HG02571 (cell line): Measurements from ENCODE around the gene EFCAB6.

Experiments
- ATAC-seq: cut with Tn5 transposase; IDR thresholded peaks from one replicate; pipeline ENCODE4 v1.9.1; 2021; ENCODE audit warnings: mild to moderate bottlenecking, moderate library complexity; ENCODE audit not compliant: unreplicated experiment

The EFCAB6 gene

GRCh38 chr22:43847376-43848289 lies 35.5 kb upstream of the EFCAB6 start:
- ATAC-seq, result no peak

DNA sequence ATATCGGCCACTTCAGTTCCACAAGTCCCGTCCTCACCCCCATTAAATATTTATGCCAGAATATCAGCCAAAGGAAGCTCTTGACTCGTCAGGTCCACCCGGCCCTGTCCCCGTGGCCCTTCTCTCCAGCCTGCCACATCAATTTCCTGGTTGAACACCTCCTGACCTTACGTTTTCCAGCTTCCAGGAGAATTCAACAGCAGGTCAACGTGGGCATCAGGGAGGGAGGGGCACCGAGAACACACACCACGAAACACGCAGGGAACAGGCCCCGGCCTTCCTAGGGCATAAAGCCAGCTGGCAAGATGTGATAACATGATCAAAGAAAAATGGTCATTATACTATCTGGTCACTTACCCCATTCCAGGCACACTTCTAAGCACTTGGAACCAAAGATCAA lies 34.9 kb upstream of the EFCAB6 start:
- no peak for ATAC-seq

- ATAC-seq, result no peak
These were observed 33.9 kb upstream of the EFCAB6 start for GRCh38 chr22:43845981-43846380.

GRCh38 chr22:43844560-43845545 lies 32.7 kb upstream of the EFCAB6 start:
- no peak for ATAC-seq

- ATAC-seq, result no peak
These were observed 31.9 kb upstream of the EFCAB6 start for GRCh38 chr22:43843783-43844530.

- no peak for ATAC-seq
These were observed 29.6 kb upstream of the EFCAB6 start for GRCh38 chr22:43841742-43842141.

GRCh38 chr22:43840851-43841250 lies 28.7 kb upstream of the EFCAB6 start:
- ATAC-seq, result no peak

- ATAC-seq, result no peak
These were observed 28.3 kb upstream of the EFCAB6 start for GRCh38 chr22:43840431-43840830.

DNA sequence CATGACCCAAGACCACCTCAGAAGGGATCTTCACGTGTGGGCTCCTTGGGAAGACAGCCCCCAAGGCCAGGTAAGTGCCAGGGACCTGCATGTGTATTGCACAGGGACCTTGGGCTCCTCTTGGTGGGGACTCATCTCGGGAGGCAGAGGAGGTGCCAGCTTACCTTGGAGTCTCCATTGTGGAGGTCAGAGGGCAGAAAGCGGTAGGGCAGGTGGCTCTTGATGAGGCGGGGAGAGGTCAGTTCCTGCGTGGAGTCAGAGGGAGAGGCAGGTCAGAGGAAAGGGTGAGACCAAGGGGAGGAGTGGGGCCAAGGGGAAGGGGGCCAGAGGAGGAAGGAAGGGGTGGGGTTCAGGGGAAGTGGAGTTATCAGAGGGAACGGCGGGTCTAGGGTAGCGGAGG lies 27.7 kb upstream of the EFCAB6 start:
- no peak for ATAC-seq

GRCh38 chr22:43838571-43839307 lies 26.6 kb upstream of the EFCAB6 start:
- ATAC-seq, result no peak

DNA sequence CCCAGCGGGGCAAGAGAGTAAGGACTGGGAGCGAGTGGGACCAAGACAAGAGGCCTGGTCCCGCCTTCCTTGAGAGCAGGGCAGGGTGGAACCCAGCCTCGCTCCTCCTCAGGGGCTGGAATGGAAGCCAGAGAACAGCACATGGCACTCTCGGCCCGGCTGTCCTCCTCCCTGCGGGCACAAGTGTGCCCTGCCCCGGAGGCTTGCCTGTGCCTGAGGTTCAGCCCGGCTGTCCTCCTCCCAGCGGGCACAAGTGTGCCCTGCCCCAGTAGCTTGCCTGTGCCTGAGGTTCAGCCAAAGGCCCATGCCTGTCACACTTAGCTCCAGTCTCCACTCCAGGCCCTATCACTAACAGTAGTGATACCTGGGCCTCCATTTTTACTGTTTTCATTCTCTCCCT lies 26.1 kb upstream of the EFCAB6 start:
- no peak for ATAC-seq

- no peak for ATAC-seq
These were observed 25.6 kb upstream of the EFCAB6 start for GRCh38 chr22:43837666-43838065.

- ATAC-seq, result no peak
These were observed 23.6 kb upstream of the EFCAB6 start for GRCh38 chr22:43835736-43836135.

- no peak for ATAC-seq
These were observed 23.1 kb upstream of the EFCAB6 start for GRCh38 chr22:43835166-43835565.

- ATAC-seq, result no peak
These were observed 21.5 kb upstream of the EFCAB6 start for GRCh38 chr22:43833286-43834240.

- no peak for ATAC-seq
These were observed 20.5 kb upstream of the EFCAB6 start for GRCh38 chr22:43832393-43833265.

DNA sequence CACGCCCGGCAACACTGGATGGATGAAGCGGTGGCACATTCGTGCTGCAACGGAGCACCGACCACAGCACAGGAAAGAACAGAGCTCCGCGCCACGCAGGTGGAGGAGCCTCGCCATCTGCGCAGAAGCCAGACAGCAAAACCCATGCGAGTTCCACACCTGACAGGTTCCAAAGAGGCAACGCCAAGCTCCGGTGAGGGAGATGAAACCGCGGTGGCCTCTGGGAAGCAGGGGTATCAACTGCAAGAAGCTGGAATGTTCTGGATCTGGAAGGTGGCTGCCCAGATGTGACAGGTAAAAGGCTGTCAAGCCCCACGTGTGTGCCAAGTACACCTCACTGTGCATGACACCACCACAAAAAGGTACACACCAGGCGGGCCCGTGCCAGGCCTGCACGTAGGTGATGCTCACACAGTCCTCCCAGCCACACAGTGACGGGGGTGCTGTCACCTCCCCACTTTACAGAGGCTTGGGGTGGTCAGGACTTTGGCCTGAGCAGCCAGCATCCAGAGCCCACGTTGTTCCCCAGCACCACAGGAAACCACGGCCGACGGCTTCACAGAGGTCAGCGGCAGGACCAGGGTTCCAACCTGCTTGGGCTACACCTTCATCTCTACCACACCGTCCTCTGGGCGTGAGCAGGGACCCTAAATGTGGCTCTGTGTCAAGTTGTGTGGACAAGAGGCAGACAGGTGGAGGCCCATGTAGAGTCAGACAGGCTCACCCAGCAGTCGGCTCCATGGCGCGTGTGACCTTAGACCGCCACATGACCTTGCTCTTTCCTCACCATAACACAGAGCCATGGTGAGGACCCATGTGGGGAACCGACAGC lies 19.7 kb upstream of the EFCAB6 start:
- no peak for ATAC-seq
